ENCODE measurements around the gene DDIT3. TPM values are rescaled to one million over a fixed set of nuclear protein-coding genes. Genes with fewer than 3 reads are reported as not detected.

The DDIT3 gene
- total and polyA plus RNA-seq, 2 of the 4 experiments (the other 2 are of a cell fraction), result 19.4 to 54.4 TPM

- Histone ChIP-seq H3K9me1 (ENCODE audit: insufficient read depth, low read length) (no peaks in the 10 kb centered on the region), H3K79me1 (ENCODE audit: low read depth in 1 of 2, low read length in 2 of 2) (no peaks in the 10 kb centered on the region), H2BK5ac (ENCODE audit: low read depth, low read length, poor library complexity, severe bottlenecking) (no peak overlapping the region), H3K9ac (ENCODE audit: low read depth, low read length) (no peak overlapping the region), H2BK15ac (ENCODE audit: low read depth, low read length) (no peak overlapping the region), H3K36me3 (ENCODE audit: control insufficient read depth, insufficient read depth, low read length) (no peaks in the 10 kb centered on the region), H3K27ac (ENCODE audit: insufficient read depth, low read length) (no peak overlapping the region), H2AFZ (replicated peaks; ENCODE audit: low read length, poor library complexity) (no peak overlapping the region), H4K5ac (ENCODE audit: low read depth, low read length) (no peak overlapping the region), H3K9me3 (ENCODE audit: control insufficient read depth, insufficient read depth, low read length) (no peaks in the 10 kb centered on the region; the same call in 1 of the 2 replicates), H3K18ac (ENCODE audit: low read depth, low read length) (no peak overlapping the region), H2AK9ac (replicated peaks; ENCODE audit: low read depth, low read length, poor library complexity) (no peak overlapping the region), H2AK5ac (ENCODE audit: low read depth, low read length) (no peak overlapping the region), H3K4me2 (ENCODE audit: low read depth, low read length) (no peak overlapping the region), H4K20me1 (ENCODE audit: insufficient read depth, low read length) (no peaks in the 10 kb centered on the region), H3K56ac (ENCODE audit: extremely low read depth, insufficient read depth, low read length) (no peak overlapping the region), H3K23ac (ENCODE audit: low read depth, low read length) (no peak overlapping the region), H4K91ac (ENCODE audit: insufficient read depth, low read depth, low read length) (no peak overlapping the region), H3K4me1 (ENCODE audit: control insufficient read depth, insufficient read depth, low read length) (0 out of 2 replicates have a peak, but pooled peaks cover 3% of the 10 kb centered on the region), H2BK20ac (ENCODE audit: low read depth, low read length) (no peak overlapping the region), H3K4me3 (ENCODE audit: insufficient read depth, low read depth, low read length) (no peak overlapping the region), H3K4ac (ENCODE audit: low read depth, low read length) (no peak overlapping the region), H3K27me3 (ENCODE audit: control insufficient read depth, insufficient read depth, low read length) (peaks cover 55% of the 10 kb centered on the region), H4K8ac (ENCODE audit: low read depth in 2 of 2, low read length in 2 of 2) (no peak overlapping the region), H3K14ac (replicated peaks; ENCODE audit: low read depth, low read length) (no peak overlapping the region), H2BK120ac (ENCODE audit: low read depth, low read length) (no peak overlapping the region)
- WGBS, 2 experiments (ENCODE audit: extremely low coverage in 2 of 2, insufficient read length in 1 of 2), result no CpG with 5 or more reads among the region's 8 CpGs
- TF ChIP-seq MAZ (IDR thresholded peaks at IDR 0.05; ENCODE audit: borderline replicate concordance, low read depth, low read length) (no peak), MAFK (IDR thresholded peaks at IDR 0.05; ENCODE audit: low read depth, low read length) (no peak), NFE2L2 (IDR thresholded peaks at IDR 0.05; ENCODE audit: low read depth, low read length) (no peak), ELK1 (IDR thresholded peaks at IDR 0.05; ENCODE audit: borderline replicate concordance, low read depth, low read length) (no peak), SMC3 (IDR thresholded peaks at IDR 0.05; ENCODE audit: low read depth, low read length) (no peak), MXI1 (IDR thresholded peaks at IDR 0.05; ENCODE audit: borderline replicate concordance, low read depth, low read length) (no peak), CEBPB (IDR thresholded peaks at IDR 0.05; ENCODE audit: low read depth, low read length) (no peak), RFX5 (IDR thresholded peaks at IDR 0.05; ENCODE audit: low read depth, low read length) (no peak), RCOR1 (IDR thresholded peaks at IDR 0.05; ENCODE audit: insufficient replicate concordance, low read length) (no peak), RAD21 (IDR thresholded peaks at IDR 0.05; ENCODE audit: low read length) (no peak), BHLHE40 (IDR thresholded peaks at IDR 0.05; ENCODE audit: low read depth, low read length) (no peak), POLR2A (IDR thresholded peaks at IDR 0.05; ENCODE audit: low read depth, low read length) (no peak), CHD1 (IDR thresholded peaks at IDR 0.05; ENCODE audit: low read depth, low read length) (no peak), CTCF (conservative IDR thresholded peaks at IDR 0.05; ENCODE audit: low read depth, low read length) (no peak), FOS (IDR thresholded peaks at IDR 0.05; ENCODE audit: low read depth, low read length) (no peak)
- TF ChIP-seq, protein P1, sequence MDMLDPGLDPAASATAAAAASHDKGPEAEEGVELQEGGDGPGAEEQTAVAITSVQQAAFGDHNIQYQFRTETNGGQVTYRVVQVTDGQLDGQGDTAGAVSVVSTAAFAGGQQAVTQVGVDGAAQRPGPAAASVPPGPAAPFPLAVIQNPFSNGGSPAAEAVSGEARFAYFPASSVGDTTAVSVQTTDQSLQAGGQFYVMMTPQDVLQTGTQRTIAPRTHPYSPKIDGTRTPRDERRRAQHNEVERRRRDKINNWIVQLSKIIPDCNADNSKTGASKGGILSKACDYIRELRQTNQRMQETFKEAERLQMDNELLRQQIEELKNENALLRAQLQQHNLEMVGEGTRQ (IDR thresholded peaks at IDR 0.05; ENCODE audit: low read depth, low read length), result no peak
- DNase-seq, result no peak
- in situ Hi-C loops (cut with MboI; ENCODE audit: low sequenced_read_pairs), result no loop called here
- intact Hi-C loops (cut with micrococcal nuclease), result no loop called here
- CTCF ChIA-PET, result interaction anchor here (1.1 to 1.9 kb wide), 3 partner anchors 12 to 19 kb away, joined by 3 to 8 read pairs (median 3); partner anchors contain the start of genes GLI1 and INHBE
- no TSS peak for BruUV-seq (replicated peaks)
- POLR2A ChIA-PET (ENCODE audit: unreplicated experiment), result no interaction called here
- dilution Hi-C loops (cut with HindIII; ENCODE audit: low sequenced_read_pairs, unreplicated experiment), result no loop called here
- no peak for ATAC-seq (ENCODE audit: low read depth)
Measured at GRCh38 chr12:57474430-57474829, 45.9 kb downstream of the DDIT3 start.

Measured in IMR-90 (cell line).